ENCODE measurements around the gene CRIP3. TPM values are rescaled to one million over a fixed set of nuclear protein-coding genes. Genes with fewer than 3 reads are reported as not detected.

CRIP3 gene
- total and polyA plus RNA-seq, 2 experiments from 2014 or later, result not detected

DNA sequence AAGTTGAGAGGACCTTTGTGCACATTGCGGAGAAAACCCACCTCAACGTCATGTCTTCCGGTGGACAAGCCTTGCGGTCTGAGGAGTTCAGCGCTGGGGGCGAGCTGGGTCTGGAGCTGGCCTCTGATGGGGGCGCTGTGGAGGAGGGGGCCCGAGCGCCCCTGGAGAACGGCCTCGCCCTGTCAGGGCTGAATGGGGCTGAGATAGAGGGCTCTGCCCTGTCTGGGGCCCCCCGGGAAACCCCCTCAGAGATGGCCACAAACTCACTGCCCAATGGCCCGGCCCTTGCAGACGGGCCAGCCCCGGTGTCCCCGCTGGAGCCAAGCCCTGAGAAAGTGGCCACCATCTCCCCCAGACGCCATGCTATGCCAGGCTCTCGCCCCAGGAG is 25.1 kb downstream of the CRIP3 start:
- no peak for TF ChIP-seq EZH2 (IDR thresholded peaks at IDR 0.05; ENCODE audit: insufficient read depth, poor library complexity, severe bottlenecking)
- no peak for TF ChIP-seq EZH2phosphoT487 (IDR thresholded peaks at IDR 0.05; ENCODE audit: insufficient read depth, low read depth)
- Histone ChIP-seq H4K20me1 (ENCODE audit: insufficient read depth) (no peaks in the 10 kb centered on the region), H3K27ac (no peak overlapping the region), H3K4me2 (ENCODE audit: unreplicated experiment) (no peak overlapping the region), H3K9me2 (ENCODE audit: insufficient read depth) (no peaks in the 10 kb centered on the region), H2AFZ (no peak overlapping the region), H3F3A (ENCODE audit: insufficient read depth) (no peaks in the 10 kb centered on the region), H3K9ac (no peak overlapping the region), H3K4me3 (no peak overlapping the region), H3K27me3 (replicated peaks; ENCODE audit: insufficient read depth) (peaks cover 13% of the 10 kb centered on the region), H3K36me3 (ENCODE audit: low read depth) (no peaks in the 10 kb centered on the region), H3K4me1 (ENCODE audit: insufficient read depth) (peaks cover 6% of the 10 kb centered on the region; the same call in 1 of the 2 replicates), H3K9me3 (ENCODE audit: low read depth) (no peaks in the 10 kb centered on the region), H3K79me2 (ENCODE audit: insufficient read depth) (no peaks in the 10 kb centered on the region)
- DNase-seq, result no peak
- 72 to 80% methylated on average over 12 to 17 of the region's 18 CpGs for WGBS, 2 experiments (ENCODE audit: low coverage in 1 of 2, low lambda C conversion rate in 2 of 2, missing lambda C conversion rate in 2 of 2)
- in situ Hi-C loops (cut with MboI), result no loop called here

DNA sequence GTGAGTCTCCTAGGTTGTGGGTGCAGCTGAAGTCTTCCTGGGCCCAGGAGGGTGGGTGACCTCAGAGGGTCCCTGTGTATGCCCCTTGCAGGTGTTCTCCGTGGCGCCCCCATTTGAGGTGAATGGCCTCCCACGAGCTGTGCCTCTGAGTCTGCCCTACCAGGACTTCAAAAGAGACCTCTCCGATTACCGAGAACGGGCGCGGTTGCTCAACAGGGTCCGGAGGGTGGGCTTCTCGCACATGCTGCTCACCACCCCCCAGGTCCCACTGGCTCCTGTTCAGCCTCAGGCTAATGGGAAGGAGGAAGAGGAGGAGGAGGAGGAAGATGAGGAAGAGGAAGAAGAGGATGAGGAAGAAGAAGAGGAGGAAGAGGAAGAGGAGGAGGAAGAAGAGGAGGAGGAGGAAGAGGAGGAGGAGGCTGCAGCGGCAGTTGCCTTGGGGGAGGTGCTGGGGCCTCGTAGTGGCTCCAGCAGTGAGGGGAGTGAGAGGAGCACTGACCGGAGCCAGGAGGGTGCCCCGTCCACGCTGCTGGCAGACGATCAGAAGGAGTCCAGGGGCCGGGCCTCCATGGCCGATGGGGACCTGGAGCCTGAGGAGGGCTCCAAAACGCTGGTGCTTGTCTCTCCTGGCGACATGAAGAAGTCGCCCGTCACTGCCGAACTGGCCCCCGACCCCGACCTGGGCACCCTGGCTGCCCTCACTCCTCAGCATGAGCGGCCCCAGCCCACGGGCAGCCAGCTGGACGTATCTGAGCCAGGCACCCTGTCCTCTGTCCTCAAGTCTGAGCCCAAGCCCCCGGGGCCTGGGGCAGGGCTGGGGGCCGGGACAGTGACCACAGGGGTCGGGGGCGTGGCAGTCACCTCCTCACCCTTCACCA is 25.8 kb downstream of the CRIP3 start:
- no peak for TF ChIP-seq EZH2 (IDR thresholded peaks at IDR 0.05; ENCODE audit: insufficient read depth, poor library complexity, severe bottlenecking)
- TF ChIP-seq EZH2phosphoT487 (IDR thresholded peaks at IDR 0.05; ENCODE audit: insufficient read depth, low read depth), result no peak
- Histone ChIP-seq H3K27me3 (replicated peaks; ENCODE audit: insufficient read depth) (peaks cover 13% of the 10 kb centered on the region), H3K79me2 (ENCODE audit: insufficient read depth) (no peaks in the 10 kb centered on the region), H3K4me3 (no peak overlapping the region), H3F3A (ENCODE audit: insufficient read depth) (no peaks in the 10 kb centered on the region), H3K9ac (no peak overlapping the region), H3K27ac (no peak overlapping the region), H2AFZ (no peak overlapping the region), H3K4me2 (ENCODE audit: unreplicated experiment) (no peak overlapping the region), H3K9me2 (ENCODE audit: insufficient read depth) (no peaks in the 10 kb centered on the region), H3K36me3 (ENCODE audit: low read depth) (no peaks in the 10 kb centered on the region), H3K4me1 (ENCODE audit: insufficient read depth) (peaks cover 12% of the 10 kb centered on the region; the same call in 1 of the 2 replicates), H3K9me3 (ENCODE audit: low read depth) (no peaks in the 10 kb centered on the region), H4K20me1 (ENCODE audit: insufficient read depth) (no peaks in the 10 kb centered on the region)
- in situ Hi-C loops (cut with MboI), result no loop called here
- WGBS, 2 experiments (ENCODE audit: low coverage in 1 of 2, low lambda C conversion rate in 2 of 2, missing lambda C conversion rate in 2 of 2), result 64 to 65% methylated on average over 28 to 30 of the region's 32 CpGs
- DNase-seq, result no peak

- Histone ChIP-seq H3K27me3 (replicated peaks; ENCODE audit: insufficient read depth) (peaks cover 13% of the 10 kb centered on the region), H4K20me1 (ENCODE audit: insufficient read depth) (no peaks in the 10 kb centered on the region)
Measured at GRCh38 chr6:43282060-43282459, 26.6 kb downstream of the CRIP3 start.

DNA sequence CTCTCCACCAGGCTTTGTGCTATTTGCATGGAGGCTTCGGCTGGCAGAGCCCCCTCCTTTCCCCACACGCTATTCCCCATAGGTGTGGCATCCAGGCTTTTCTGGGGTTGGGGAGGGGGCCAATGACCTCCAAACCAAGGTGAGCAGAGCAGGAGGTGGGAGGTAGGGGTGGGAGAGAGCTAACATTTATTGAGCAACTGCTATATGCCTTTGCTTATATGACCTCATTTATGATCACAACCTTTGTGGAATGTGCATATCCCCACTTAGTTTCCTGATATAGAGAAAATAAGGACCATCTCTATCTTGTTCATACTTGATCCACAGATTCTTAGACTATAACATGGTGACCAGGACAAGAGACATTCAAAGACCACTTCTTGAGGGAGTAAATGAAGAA is 28.4 kb downstream of the CRIP3 start:
- H3K79me2 ChIP-seq (ENCODE audit: insufficient read depth), result no peaks in the 10 kb centered on the region

More at GRCh38 chr6:43282060-43282459, 26.6 kb downstream of the CRIP3 start:
- Histone ChIP-seq H2AFZ (no peak overlapping the region), H3K36me3 (ENCODE audit: low read depth) (no peaks in the 10 kb centered on the region), H3K9ac (no peak overlapping the region), H3K9me3 (ENCODE audit: low read depth) (no peaks in the 10 kb centered on the region), H3K4me1 (ENCODE audit: insufficient read depth) (peaks cover 13% of the 10 kb centered on the region; the same call in 1 of the 2 replicates), H3K9me2 (ENCODE audit: insufficient read depth) (no peaks in the 10 kb centered on the region), H3K4me2 (ENCODE audit: unreplicated experiment) (no peak overlapping the region), H3K27ac (no peak overlapping the region), H3F3A (ENCODE audit: insufficient read depth) (no peaks in the 10 kb centered on the region), H3K79me2 (ENCODE audit: insufficient read depth) (no peaks in the 10 kb centered on the region), H3K4me3 (no peak overlapping the region)
- 54 to 64% methylated on average over 9 of the region's 9 CpGs for WGBS, 2 experiments (ENCODE audit: low coverage in 1 of 2, low lambda C conversion rate in 2 of 2, missing lambda C conversion rate in 2 of 2)
- TF ChIP-seq EZH2 (IDR thresholded peaks at IDR 0.05; ENCODE audit: insufficient read depth, poor library complexity, severe bottlenecking) (no peak), EZH2phosphoT487 (IDR thresholded peaks at IDR 0.05; ENCODE audit: insufficient read depth, low read depth) (no peak)
- in situ Hi-C loops (cut with MboI), result no loop called here
- no peak for DNase-seq

More for the DNA sequence above, 28.4 kb downstream of the CRIP3 start:
- WGBS, 2 experiments (ENCODE audit: low coverage in 1 of 2, low lambda C conversion rate in 2 of 2, missing lambda C conversion rate in 2 of 2), result 94% methylated on average over 2 of the region's 2 CpGs
- H3F3A ChIP-seq (ENCODE audit: insufficient read depth), result no peaks in the 10 kb centered on the region
- no peak for DNase-seq
- no peak overlapping the region for H2AFZ ChIP-seq
- no peak overlapping the region for H3K4me2 ChIP-seq (ENCODE audit: unreplicated experiment)
- no peaks in the 10 kb centered on the region for H3K9me3 ChIP-seq (ENCODE audit: low read depth)
- H3K9ac ChIP-seq, result no peak overlapping the region
- no peaks in the 10 kb centered on the region for H4K20me1 ChIP-seq (ENCODE audit: insufficient read depth)
- no peaks in the 10 kb centered on the region for H3K36me3 ChIP-seq (ENCODE audit: low read depth)
- no peak overlapping the region for H3K27ac ChIP-seq
- no peak for TF ChIP-seq EZH2 (IDR thresholded peaks at IDR 0.05; ENCODE audit: insufficient read depth, poor library complexity, severe bottlenecking)
- TF ChIP-seq EZH2phosphoT487 (IDR thresholded peaks at IDR 0.05; ENCODE audit: insufficient read depth, low read depth), result no peak
- in situ Hi-C loops (cut with MboI), result no loop called here
- no peak overlapping the region for H3K4me3 ChIP-seq
- H3K4me1 ChIP-seq (ENCODE audit: insufficient read depth), result peaks cover 13% of the 10 kb centered on the region; the same call in 1 of the 2 replicates
- no peaks in the 10 kb centered on the region for H3K9me2 ChIP-seq (ENCODE audit: insufficient read depth)
- H3K27me3 ChIP-seq (replicated peaks; ENCODE audit: insufficient read depth), result peaks cover 16% of the 10 kb centered on the region
